Measurements from ENCODE around the gene RAD18. TPM values are rescaled to one million over a fixed set of nuclear protein-coding genes. Genes with fewer than 3 reads are reported as not detected.

Gene RAD18
- total RNA-seq, 2 donors from 2014 or later = 3.6 to 4.6 TPM

DNA sequence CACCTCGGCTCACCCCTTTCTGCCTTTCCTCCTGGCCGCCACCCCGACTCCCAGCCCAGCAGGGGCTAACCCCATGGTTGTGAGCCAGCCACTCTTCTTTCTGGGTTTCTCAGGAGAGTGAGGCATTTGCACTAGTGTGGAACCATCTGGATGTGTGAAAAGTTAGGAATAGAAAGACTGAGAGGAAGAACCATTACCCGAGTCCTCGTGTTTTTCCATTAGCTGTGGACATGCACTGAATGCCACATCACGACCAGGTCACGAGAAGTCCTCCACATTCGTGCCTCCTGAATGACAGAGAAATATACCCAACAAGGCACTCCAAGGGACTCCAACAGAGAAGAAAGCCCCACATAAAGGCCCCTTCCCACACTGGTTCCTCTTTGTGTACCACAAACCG lies 18.0 kb upstream of the RAD18 start:
- no peak for TF ChIP-seq POLR2A (IDR thresholded peaks at IDR 0.05)
- no peaks in the 10 kb centered on the region for H3K27me3 ChIP-seq
- H3K4me1 ChIP-seq = no peaks in the 10 kb centered on the region
- H3K4me3 ChIP-seq = no peak overlapping the region
- ATAC-seq = no peak
- intact Hi-C loops (cut with DNase I) = no loop called here
- no peak for DNase-seq
- 76 to 77% methylated on average over 9 of the region's 9 CpGs for WGBS, 2 donors
- H3K27ac ChIP-seq = no peak overlapping the region
- H3K9me3 ChIP-seq = peaks cover 0 to 10% (median 0%) of the 10 kb centered on the region in 3 donors
- H3K36me3 ChIP-seq (replicated peaks in 1 of 2; ENCODE audit: insufficient read depth in 1 of 2, low read depth in 2 of 2) = no peaks in the 10 kb centered on the region

GRCh38 chr3:8980756-8981257 lies 17.5 kb upstream of the RAD18 start:
- intact Hi-C loops (cut with DNase I) = no loop called here
- DNase-seq = no peak
- Histone ChIP-seq H3K9me3 (peaks cover 0 to 10% (median 0%) of the 10 kb centered on the region in 3 donors), H3K36me3 (replicated peaks in 1 of 2; ENCODE audit: insufficient read depth in 1 of 2, low read depth in 2 of 2) (no peaks in the 10 kb centered on the region), H3K27ac (no peak overlapping the region), H3K4me1 (no peaks in the 10 kb centered on the region), H3K4me3 (no peak overlapping the region), H3K27me3 (no peaks in the 10 kb centered on the region)
- TF ChIP-seq CTCF (IDR thresholded peaks at IDR 0.05) (no peak), POLR2A (IDR thresholded peaks at IDR 0.05) (no peak)
- no peak for ATAC-seq
- 40 to 44% methylated on average over 6 of the region's 6 CpGs for WGBS, 2 donors

GRCh38 chr3:8979262-8979661 lies 16.0 kb upstream of the RAD18 start:
- H3K9me3 ChIP-seq = peaks cover 0 to 10% (median 0%) of the 10 kb centered on the region in 3 donors
- no peak overlapping the region for H3K27ac ChIP-seq
- H3K27me3 ChIP-seq = no peaks in the 10 kb centered on the region
- intact Hi-C loops (cut with DNase I) = loop anchor here (5.0 kb wide), 1 partner anchor 93 kb away; no protein-coding TSS in a partner anchor
- no peak overlapping the region for H3K4me3 ChIP-seq
- no peaks in the 10 kb centered on the region for H3K36me3 ChIP-seq (replicated peaks in 1 of 2; ENCODE audit: insufficient read depth in 1 of 2, low read depth in 2 of 2)
- H3K4me1 ChIP-seq = no peaks in the 10 kb centered on the region
- ATAC-seq (no peak), DNase-seq (no peak)
- TF ChIP-seq CTCF (IDR thresholded peaks at IDR 0.05) (no peak), POLR2A (IDR thresholded peaks at IDR 0.05) (no peak)
- 71 to 95% methylated on average over 1 of the region's 1 CpG for WGBS, 2 donors

GRCh38 chr3:8978551-8978950 lies 15.3 kb upstream of the RAD18 start:
- intact Hi-C loops (cut with DNase I) = loop anchor here (5.0 kb wide), 1 partner anchor 94 kb away; no protein-coding TSS in a partner anchor
- no peak for DNase-seq

More at GRCh38 chr3:8978551-8978950, 15.3 kb upstream of the RAD18 start:
- Histone ChIP-seq H3K4me1 (no peaks in the 10 kb centered on the region), H3K4me3 (no peak overlapping the region), H3K36me3 (replicated peaks in 1 of 2; ENCODE audit: insufficient read depth in 1 of 2, low read depth in 2 of 2) (no peaks in the 10 kb centered on the region), H3K27ac (no peak overlapping the region), H3K27me3 (no peaks in the 10 kb centered on the region), H3K9me3 (peaks cover 0 to 10% (median 0%) of the 10 kb centered on the region in 3 donors)
- WGBS, 2 donors = 25 to 74% methylated on average over 3 of the region's 3 CpGs
- no peak for ATAC-seq
- TF ChIP-seq POLR2A (IDR thresholded peaks at IDR 0.05) = no peak
- TF ChIP-seq CTCF (IDR thresholded peaks at IDR 0.05) = no peak
